Stomach (tissue), 9 donors: ENCODE results near the gene AK1. TPM values are rescaled to one million over a fixed set of nuclear protein-coding genes. Genes with fewer than 3 reads are reported as not detected.
A peak's percentile ranks its signal among the peaks of the same experiment; 100 is the strongest.

ENCODE experiments used
- DNase-seq, 2 donors: peaks; one replicate each; pipeline versions ENCODE4 v3.0.0 to v3.0.0-alpha.2; 2013 to 2019
- H3K27ac ChIP-seq, 5 donors: fragments of 200-600 bp in 4 of 5; sonication (generic) in 4 of 5; one replicate each; pipeline ENCODE4 v1.5.1; 2013 to 2019; ENCODE audit warnings: mild to moderate bottlenecking in 1 of 5, moderate library complexity in 1 of 5
- H3K27me3 ChIP-seq, 3 donors: fragments of 200-600 bp; sonication (generic); one replicate each; pipeline ENCODE4 v1.5.1; 2017 to 2019; ENCODE audit warnings: mixed run types in 1 of 3
- H3K36me3 ChIP-seq, 4 donors: fragments of 200-600 bp; sonication (generic); 1 replicate in 3 of 4; 2 replicates in 1 of 4; pipeline ENCODE4 v1.5.1; 2016 to 2019
- H3K4me1 ChIP-seq, 4 donors: fragments of 200-600 bp; sonication (generic); one replicate each; pipeline ENCODE4 v1.5.1; 2016 to 2019
- H3K4me3 ChIP-seq, 4 donors: fragments of 200-600 bp; sonication (generic) in 3 of 4; one replicate each; pipeline ENCODE4 v1.5.1; 2016 to 2019; ENCODE audit warnings: mild to moderate bottlenecking in 1 of 4
- H3K9me3 ChIP-seq, 4 donors: fragments of 200-600 bp; sonication (generic); one replicate each; pipeline ENCODE4 v1.5.1; 2016 to 2019
- EP300 ChIP-seq: sonication (generic); formaldehyde crosslinking; IDR thresholded peaks from one replicate; pipeline ENCODE4 v1.6.1; 2017; ENCODE audit warnings: antibody characterized with exemption
- POLR2A ChIP-seq, 4 donors: fragments of 450-650 bp; IDR thresholded peaks; one replicate each; pipeline ENCODE4 v1.6.1; 2016; ENCODE audit warnings: antibody characterized with exemption in 4 of 4, control low read depth in 2 of 4, mild to moderate bottlenecking in 1 of 4, moderate library complexity in 1 of 4
- POLR2AphosphoS5 ChIP-seq, 3 donors: sonication (generic); formaldehyde crosslinking; IDR thresholded peaks; one replicate each; pipeline ENCODE4 v1.6.1; 2016; ENCODE audit warnings: antibody characterized with exemption in 3 of 3
- WGBS, 5 donors: extraction: QIAGEN DNeasy Blood & Tissue Kit in 3 of 5; methylation state at CpG; one replicate each; pipeline versions ENCODE4 v1.1.5 to v1.1.7; 2013 to 2018; 5-methylcytosine and 5-hydroxymethylcytosine counted together
- intact Hi-C: fragments of 100-400 bp; cut with DNase I; formaldehyde crosslinking; loops from one replicate; pipeline ENCODE4 v1.15.1; 2023; ENCODE audit warnings: low total_unique reads
- polyA plus RNA-seq, 3 donors: library from polyadenylated mRNA; stranded (reverse); fragments of 200-250 nt; gene quantifications; one replicate each; pipeline ENCODE4 v1.2.3, GENCODE V29; 2013
- total RNA-seq, 5 donors: library from RNA; depleted of rRNA; stranded (reverse); fragments of >200 nt; gene quantifications; one replicate each; pipeline versions ENCODE4 v1.1.0 to v1.2.3, GENCODE V29; 2014 to 2016
- TF ChIP-seq, protein P1 (sequence below), 7 experiments: fragments of 450-650 bp in 4 of 7; fragments of 200-600 bp in 3 of 7; sonication (generic) in 3 of 7; IDR thresholded peaks; one replicate each; pipeline ENCODE4 v1.5.1; 2016 to 2019; ENCODE audit warnings: antibody characterized with exemption in 7 of 7, control low read depth in 2 of 7, mild to moderate bottlenecking in 1 of 7
- donor health status: healthy with polysubstance abuse.
- donor health status: Bipolar disorder and iron deficiency.
- donor health status: healthy.

AK1 gene
- total and polyA plus RNA-seq, 8 donors: 7.2 to 92.1 (median 64.4) TPM; not detected in 1

DNA sequence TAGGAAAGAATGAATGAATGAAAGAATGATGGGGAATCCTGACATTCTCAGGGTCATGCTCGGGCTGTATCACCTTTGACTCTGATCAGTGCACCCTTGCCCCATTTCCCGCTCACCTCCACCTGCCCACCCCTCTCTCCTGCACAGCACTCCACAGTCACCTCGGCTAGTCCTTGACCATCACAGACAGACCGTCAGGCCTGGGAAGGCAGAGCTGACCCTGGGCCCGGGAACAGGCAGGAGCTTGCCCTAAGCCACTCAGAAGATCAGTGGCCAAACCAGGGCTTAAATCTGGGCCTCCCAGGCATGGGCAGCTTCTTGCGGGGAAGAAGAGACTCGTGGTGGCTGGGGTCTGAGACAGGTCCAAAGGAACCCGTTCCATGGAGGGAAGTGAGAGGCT, 18.3 kb upstream of the AK1 start:
- Histone ChIP-seq H3K36me3 (peaks cover 40 to 57% (median 53%) of the 10 kb centered on the region in 4 donors), H3K4me1 (peaks cover 33 to 48% (median 42%) of the 10 kb centered on the region in 4 donors), H3K27me3 (no peaks in the 10 kb centered on the region), H3K9me3 (peaks cover 0 to 22% (median 14%) of the 10 kb centered on the region in 4 donors), H3K27ac (no peak overlapping the region), H3K4me3 (no peak overlapping the region)
- intact Hi-C loops: no loop called here
- TF ChIP-seq EP300: no peak
- no peak for TF ChIP-seq POLR2AphosphoS5 (IDR thresholded peaks at IDR 0.05)
- TF ChIP-seq, protein P1, sequence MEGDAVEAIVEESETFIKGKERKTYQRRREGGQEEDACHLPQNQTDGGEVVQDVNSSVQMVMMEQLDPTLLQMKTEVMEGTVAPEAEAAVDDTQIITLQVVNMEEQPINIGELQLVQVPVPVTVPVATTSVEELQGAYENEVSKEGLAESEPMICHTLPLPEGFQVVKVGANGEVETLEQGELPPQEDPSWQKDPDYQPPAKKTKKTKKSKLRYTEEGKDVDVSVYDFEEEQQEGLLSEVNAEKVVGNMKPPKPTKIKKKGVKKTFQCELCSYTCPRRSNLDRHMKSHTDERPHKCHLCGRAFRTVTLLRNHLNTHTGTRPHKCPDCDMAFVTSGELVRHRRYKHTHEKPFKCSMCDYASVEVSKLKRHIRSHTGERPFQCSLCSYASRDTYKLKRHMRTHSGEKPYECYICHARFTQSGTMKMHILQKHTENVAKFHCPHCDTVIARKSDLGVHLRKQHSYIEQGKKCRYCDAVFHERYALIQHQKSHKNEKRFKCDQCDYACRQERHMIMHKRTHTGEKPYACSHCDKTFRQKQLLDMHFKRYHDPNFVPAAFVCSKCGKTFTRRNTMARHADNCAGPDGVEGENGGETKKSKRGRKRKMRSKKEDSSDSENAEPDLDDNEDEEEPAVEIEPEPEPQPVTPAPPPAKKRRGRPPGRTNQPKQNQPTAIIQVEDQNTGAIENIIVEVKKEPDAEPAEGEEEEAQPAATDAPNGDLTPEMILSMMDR (IDR thresholded peaks at IDR 0.05): no peak
- TF ChIP-seq POLR2A (IDR thresholded peaks at IDR 0.05): no peak
- WGBS, 5 donors: 90 to 99% (median 96%) methylated on average over 8 of the region's 8 CpGs
- no peak for DNase-seq

DNA sequence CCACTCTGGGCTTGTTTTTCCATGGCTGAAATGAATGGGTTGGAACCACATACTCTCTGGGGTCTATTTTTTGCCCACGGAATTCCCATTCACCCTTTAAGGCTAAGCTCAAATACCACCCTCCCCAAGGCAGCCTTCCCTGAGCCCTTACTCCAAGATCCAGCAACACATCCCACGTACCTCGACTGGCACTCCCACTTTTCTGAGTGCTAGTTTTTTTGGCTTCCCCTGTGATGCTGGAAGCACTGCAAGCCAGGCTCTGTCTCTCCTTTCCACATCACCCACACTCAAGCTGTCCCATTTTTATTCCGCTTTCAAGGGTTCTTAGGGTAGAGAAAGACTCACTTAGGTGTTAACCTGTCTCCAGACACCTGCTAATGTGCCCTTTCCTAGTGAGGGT, 15.9 kb upstream of the AK1 start:
- H3K9me3 ChIP-seq: peaks cover 0 to 22% (median 14%) of the 10 kb centered on the region in 4 donors
- no peaks in the 10 kb centered on the region for H3K27me3 ChIP-seq
- peaks cover 21 to 27% (median 23%) of the 10 kb centered on the region in 4 donors for H3K4me1 ChIP-seq
- H3K4me3 ChIP-seq: no peak overlapping the region
- TF ChIP-seq EP300 (no peak), POLR2A (IDR thresholded peaks at IDR 0.05) (no peak), POLR2AphosphoS5 (IDR thresholded peaks at IDR 0.05) (no peak)
- TF ChIP-seq, protein P1 (IDR thresholded peaks at IDR 0.05): no peak
- H3K36me3 ChIP-seq: peaks cover 46 to 81% (median 77%) of the 10 kb centered on the region in 4 donors
- WGBS, 5 donors: 93 to 100% (median 98%) methylated on average over 4 of the region's 4 CpGs
- H3K27ac ChIP-seq: no peak overlapping the region
- intact Hi-C loops: no loop called here
- no peak for DNase-seq

- Histone ChIP-seq H3K4me3 (no peak overlapping the region), H3K27me3 (no peaks in the 10 kb centered on the region), H3K36me3 (peaks cover 50 to 87% (median 83%) of the 10 kb centered on the region in 4 donors), H3K27ac (no peak overlapping the region), H3K4me1 (peaks cover 15 to 22% (median 18%) of the 10 kb centered on the region in 4 donors), H3K9me3 (peaks cover 0 to 22% (median 14%) of the 10 kb centered on the region in 4 donors)
- no peak for DNase-seq
- no peak for TF ChIP-seq EP300
- 91 to 97% (median 96%) methylated on average over 6 of the region's 6 CpGs for WGBS, 5 donors
- intact Hi-C loops: no loop called here
Measured at GRCh38 chr9:127892831-127893230, 15.4 kb upstream of the AK1 start.

- H3K27ac ChIP-seq: no peak overlapping the region
- H3K4me3 ChIP-seq: no peak overlapping the region
- peaks cover 64 to 96% (median 94%) of the 10 kb centered on the region in 4 donors for H3K36me3 ChIP-seq
- H3K27me3 ChIP-seq: no peaks in the 10 kb centered on the region
- no peak for DNase-seq
- peaks cover 5 to 7% (median 6%) of the 10 kb centered on the region in 4 donors for H3K4me1 ChIP-seq
- intact Hi-C loops: no loop called here
- TF ChIP-seq EP300: no peak
- TF ChIP-seq, protein P1 (IDR thresholded peaks at IDR 0.05): no peak
- no peak for TF ChIP-seq POLR2A (IDR thresholded peaks at IDR 0.05)
- TF ChIP-seq POLR2AphosphoS5 (IDR thresholded peaks at IDR 0.05): no peak
- WGBS, 5 donors: 90 to 98% (median 95%) methylated on average over 3 of the region's 3 CpGs
- peaks cover 0 to 22% (median 14%) of the 10 kb centered on the region in 4 donors for H3K9me3 ChIP-seq
Measured at GRCh38 chr9:127890053-127890452, 12.6 kb upstream of the AK1 start.

GRCh38 chr9:127887792-127888191, 10.3 kb upstream of the AK1 start:
- no peak for TF ChIP-seq POLR2A (IDR thresholded peaks at IDR 0.05)
- no peak for TF ChIP-seq EP300
- TF ChIP-seq, protein P1 (IDR thresholded peaks at IDR 0.05): no peak
- TF ChIP-seq POLR2AphosphoS5 (IDR thresholded peaks at IDR 0.05): no peak

More at GRCh38 chr9:127887792-127888191, 10.3 kb upstream of the AK1 start:
- no peak overlapping the region for H3K27ac ChIP-seq
- 61 to 82% (median 78%) methylated on average over 2 of the region's 2 CpGs for WGBS, 5 donors
- peaks cover 11 to 24% (median 20%) of the 10 kb centered on the region in 4 donors for H3K4me1 ChIP-seq
- no peak overlapping the region for H3K4me3 ChIP-seq
- intact Hi-C loops: no loop called here
- peak in 1 of 2 donors; percentile 17 for DNase-seq
- peaks cover 41 to 85% (median 79%) of the 10 kb centered on the region in 4 donors for H3K36me3 ChIP-seq
- peaks cover 0 to 4% (median 2%) of the 10 kb centered on the region in 4 donors for H3K9me3 ChIP-seq
- H3K27me3 ChIP-seq: no peaks in the 10 kb centered on the region
